Fibroblast of lung (primary cell): ENCODE measurements around the gene ACBD4.

ENCODE experiments used
- EZH2 ChIP-seq: IDR thresholded peaks from 2 replicates; pipeline ENCODE4 v1.5.1; 2012; ENCODE audit warnings: low read length, control low read depth, mild to moderate bottlenecking; ENCODE audit errors: missing control alignments
- TF ChIP-seq, protein P1 (sequence below), 2 donors: IDR thresholded peaks in 1 of 2; conservative IDR thresholded peaks in 1 of 2; 1 replicate in 1 of 2; 2 replicates in 1 of 2; pipeline ENCODE4 v1.5.1; 2011 to 2012; ENCODE audit warnings: low read length in 2 of 2, control low read depth in 1 of 2, inconsistent platforms in 1 of 2, low read depth in 1 of 2, mild to moderate bottlenecking in 1 of 2

DNA sequence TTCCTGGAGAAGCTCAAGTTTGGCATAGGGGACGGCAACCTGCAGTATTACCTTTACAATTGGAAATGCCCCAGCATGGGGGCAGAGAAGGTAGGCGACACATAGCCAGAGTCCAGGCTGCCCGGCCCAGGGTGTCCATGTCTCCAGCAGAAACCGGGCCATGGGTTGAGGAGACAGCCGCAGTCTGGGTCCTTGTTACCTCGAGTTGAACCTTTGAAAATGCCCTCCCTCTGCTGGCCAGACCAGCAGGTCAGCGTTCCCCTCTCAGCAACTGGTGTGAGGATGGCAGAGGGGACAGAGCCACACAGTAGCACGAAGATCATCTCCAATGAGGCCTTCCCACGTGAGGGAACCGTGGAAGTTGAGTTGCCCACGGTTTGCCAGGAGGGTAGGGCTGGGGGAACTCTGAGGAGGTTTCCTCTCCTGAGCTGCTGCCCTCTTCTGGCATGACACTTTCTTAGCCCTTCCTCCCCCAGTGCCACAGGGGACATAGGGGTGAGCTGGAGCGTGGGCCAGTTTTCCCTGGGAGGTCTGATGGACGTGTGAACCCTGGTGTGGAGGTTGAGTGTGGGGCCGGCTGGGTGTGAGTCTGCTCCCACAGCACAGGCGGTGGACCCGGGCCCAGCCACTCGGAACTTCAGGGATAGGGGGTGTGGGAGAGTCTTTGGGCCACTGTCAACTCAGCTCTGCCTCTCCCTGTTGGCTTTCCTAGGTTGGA lies 30.4 kb upstream of the ACBD4 start:
- TF ChIP-seq, protein P1, sequence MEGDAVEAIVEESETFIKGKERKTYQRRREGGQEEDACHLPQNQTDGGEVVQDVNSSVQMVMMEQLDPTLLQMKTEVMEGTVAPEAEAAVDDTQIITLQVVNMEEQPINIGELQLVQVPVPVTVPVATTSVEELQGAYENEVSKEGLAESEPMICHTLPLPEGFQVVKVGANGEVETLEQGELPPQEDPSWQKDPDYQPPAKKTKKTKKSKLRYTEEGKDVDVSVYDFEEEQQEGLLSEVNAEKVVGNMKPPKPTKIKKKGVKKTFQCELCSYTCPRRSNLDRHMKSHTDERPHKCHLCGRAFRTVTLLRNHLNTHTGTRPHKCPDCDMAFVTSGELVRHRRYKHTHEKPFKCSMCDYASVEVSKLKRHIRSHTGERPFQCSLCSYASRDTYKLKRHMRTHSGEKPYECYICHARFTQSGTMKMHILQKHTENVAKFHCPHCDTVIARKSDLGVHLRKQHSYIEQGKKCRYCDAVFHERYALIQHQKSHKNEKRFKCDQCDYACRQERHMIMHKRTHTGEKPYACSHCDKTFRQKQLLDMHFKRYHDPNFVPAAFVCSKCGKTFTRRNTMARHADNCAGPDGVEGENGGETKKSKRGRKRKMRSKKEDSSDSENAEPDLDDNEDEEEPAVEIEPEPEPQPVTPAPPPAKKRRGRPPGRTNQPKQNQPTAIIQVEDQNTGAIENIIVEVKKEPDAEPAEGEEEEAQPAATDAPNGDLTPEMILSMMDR (conservative IDR thresholded peaks at IDR 0.05 in 1 of 2, IDR thresholded peaks at IDR 0.05 in 1 of 2; ENCODE audit: low read depth in 1 of 2, low read length in 2 of 2): peak in 1 of 2 donors; percentile 8
- no peak for TF ChIP-seq EZH2
